Small intestine (tissue), 7 donors: Measurements from ENCODE around the gene RAB18. TPM values are rescaled to one million over a fixed set of nuclear protein-coding genes. Genes with fewer than 3 reads are reported as not detected.
"Not testable (repeated sequence)": the region's sequence is repeated elsewhere in the genome, so short reads cannot be mapped to it uniquely, and the experiment has no call there.

Experiments used
- DNase-seq, 2 donors: peaks; one replicate each; pipeline versions ENCODE4 v3.0.0 to v3.0.0-alpha.2; 2013
- FAIRE-seq: peaks from 2 replicates; lab custom pipeline; 2012; peaks lifted over from hg19 to GRCh38; lab: Jason Lieb, UNC
- H3K27ac ChIP-seq, 3 donors: one replicate each; pipeline ENCODE4 v1.5.1; 2013; ENCODE audit warnings: low read length in 2 of 3, mild to moderate bottlenecking in 2 of 3, control low read depth in 1 of 3, inconsistent platforms in 1 of 3, low read depth in 1 of 3, moderate library complexity in 1 of 3
- H3K27me3 ChIP-seq, 3 donors: one replicate each; pipeline ENCODE4 v1.6.1; 2013; ENCODE audit warnings: low read length in 3 of 3, inconsistent platforms in 1 of 3; ENCODE audit not compliant: control insufficient read depth in 3 of 3, insufficient read depth in 3 of 3
- H3K36me3 ChIP-seq, 3 donors: one replicate each; pipeline ENCODE4 v1.6.1; 2013; ENCODE audit warnings: low read length in 3 of 3, inconsistent platforms in 1 of 3, low read depth in 1 of 3, mild to moderate bottlenecking in 1 of 3, moderate library complexity in 1 of 3; ENCODE audit not compliant: control insufficient read depth in 3 of 3, insufficient read depth in 2 of 3
- H3K4me1 ChIP-seq, 3 donors: one replicate each; pipeline ENCODE4 v1.6.1; 2013; ENCODE audit warnings: low read length in 2 of 3, inconsistent platforms in 1 of 3, low read depth in 1 of 3, mild to moderate bottlenecking in 1 of 3, moderate library complexity in 1 of 3; ENCODE audit not compliant: control insufficient read depth in 3 of 3, insufficient read depth in 2 of 3
- H3K4me3 ChIP-seq, 3 donors: one replicate each; pipeline ENCODE4 v1.5.1; 2013; ENCODE audit warnings: low read length in 3 of 3, control low read depth in 1 of 3, inconsistent platforms in 1 of 3, low read depth in 1 of 3, mild to moderate bottlenecking in 1 of 3, moderate library complexity in 1 of 3
- H3K9me3 ChIP-seq, 2 donors: one replicate each; pipeline ENCODE4 v1.6.1; 2013; ENCODE audit warnings: low read depth in 1 of 2, low read length in 1 of 2; ENCODE audit not compliant: control insufficient read depth in 2 of 2, insufficient read depth in 1 of 2
- WGBS, 3 donors: extraction: QIAGEN DNeasy Blood & Tissue Kit; methylation state at CpG; one replicate each; pipeline ENCODE4 v1.1.7; 2013; 5-methylcytosine and 5-hydroxymethylcytosine counted together
- polyA plus RNA-seq, 4 donors: library from polyadenylated mRNA; stranded (reverse) in 3 of 4; unstranded in 1 of 4; fragments of 200-250 nt in 3 of 4; fragments of 120-200 nt in 1 of 4; gene quantifications; one replicate each; pipeline versions ENCODE4 v1.2.1 to v1.2.3, GENCODE V29; 2013
- donor health status: healthy with polysubstance abuse.
- donor health status: control.
- donor health status: control.
- donor health status: Bipolar disorder and iron deficiency.
- donor health status: healthy.

Gene RAB18
- polyA plus RNA-seq, 4 donors, result 28.4 to 66.4 (median 37.3) TPM

GRCh38 chr10:27490807-27491206 is 13.3 kb upstream of the RAB18 start:
- DNase-seq, result no peak
- peaks cover 0 to 12% of the 10 kb centered on the region in 2 donors for H3K9me3 ChIP-seq
- H3K4me3 ChIP-seq, result no peak overlapping the region
- no peaks in the 10 kb centered on the region for H3K36me3 ChIP-seq
- peaks cover 0 to 6% (median 0%) of the 10 kb centered on the region in 3 donors for H3K27me3 ChIP-seq
- WGBS, 3 donors, result 92 to 100% (median 95%) methylated on average over 1 of the region's 1 CpG
- no peaks in the 10 kb centered on the region for H3K4me1 ChIP-seq
- no peak overlapping the region for H3K27ac ChIP-seq
- no peak for FAIRE-seq

GRCh38 chr10:27494116-27494805 is 9.8 kb upstream of the RAB18 start:
- Histone ChIP-seq H3K9me3 (peaks cover 0 to 12% of the 10 kb centered on the region in 2 donors), H3K4me3 (no peak overlapping the region), H3K36me3 (no peaks in the 10 kb centered on the region), H3K27ac (no peak overlapping the region), H3K27me3 (peaks cover 2 to 6% (median 2%) of the 10 kb centered on the region in 3 donors), H3K4me1 (no peaks in the 10 kb centered on the region)
- no peak for FAIRE-seq
- DNase-seq, result no peak
- WGBS, 3 donors, result 60 to 78% (median 65%) methylated on average over 1 of the region's 1 CpG

- no peaks in the 10 kb centered on the region for H3K36me3 ChIP-seq
- H3K27me3 ChIP-seq, result peaks cover 1 to 7% (median 2%) of the 10 kb centered on the region in 3 donors
- 70 to 77% (median 74%) methylated on average over 4 of the region's 4 CpGs for WGBS, 3 donors
- H3K4me3 ChIP-seq, result no peak overlapping the region
- H3K4me1 ChIP-seq, result no peaks in the 10 kb centered on the region
- FAIRE-seq, result no peak
- DNase-seq, result no peak
- H3K27ac ChIP-seq, result no peak overlapping the region
- peaks cover 0 to 7% of the 10 kb centered on the region in 2 donors for H3K9me3 ChIP-seq
Observed at GRCh38 chr10:27496137-27496536, 8.0 kb upstream of the RAB18 start.

- Histone ChIP-seq H3K27ac (no peak overlapping the region), H3K36me3 (no peaks in the 10 kb centered on the region), H3K4me3 (no peak overlapping the region), H3K9me3 (no peaks in the 10 kb centered on the region), H3K27me3 (peaks cover 0 to 11% (median 2%) of the 10 kb centered on the region in 3 donors), H3K4me1 (peaks cover 0 to 3% (median 0%) of the 10 kb centered on the region in 3 donors)
- no peak for FAIRE-seq
- DNase-seq, result no peak
Observed at GRCh38 chr10:27500096-27500495, 4.0 kb upstream of the RAB18 start.

- peaks cover 0 to 11% (median 2%) of the 10 kb centered on the region in 3 donors for H3K27me3 ChIP-seq
- DNase-seq (no peak), FAIRE-seq (no peak)
- WGBS, 3 donors, result 73 to 76% (median 75%) methylated on average over 5 of the region's 5 CpGs
- H3K4me1 ChIP-seq, result peaks cover 0 to 8% (median 3%) of the 10 kb centered on the region in 3 donors
- no peak overlapping the region for H3K4me3 ChIP-seq
- no peaks in the 10 kb centered on the region for H3K36me3 ChIP-seq
- no peak overlapping the region for H3K27ac ChIP-seq
- H3K9me3 ChIP-seq, result no peaks in the 10 kb centered on the region
Observed at GRCh38 chr10:27500886-27501285, 3.2 kb upstream of the RAB18 start.

GRCh38 chr10:27503498-27504006 is 552 bp upstream of the RAB18 start:
- DNase-seq (no peak), FAIRE-seq (no peak)
- H3K4me1 ChIP-seq, result peaks cover 2 to 12% (median 9%) of the 10 kb centered on the region in 3 donors
- peaks cover 0 to 2% (median 0%) of the 10 kb centered on the region in 3 donors for H3K36me3 ChIP-seq
- H3K27me3 ChIP-seq, result peaks cover 0 to 11% (median 2%) of the 10 kb centered on the region in 3 donors
- H3K4me3 ChIP-seq, result peak overlapping the region in 2 of 3 donors; percentile 21 to 96
- 37 to 45% (median 40%) methylated on average over 4 of the region's 4 CpGs for WGBS, 3 donors
- peak overlapping the region; percentile 61 to 95 (median 76) for H3K27ac ChIP-seq
- no peaks in the 10 kb centered on the region for H3K9me3 ChIP-seq

- peak overlapping the region; percentile 74 to 96 (median 81) for H3K4me3 ChIP-seq
- DNase-seq (peak; percentile 20 to 68), FAIRE-seq (no peak)
- H3K27ac ChIP-seq, result peak overlapping the region; percentile 66 to 98 (median 95)
- H3K9me3 ChIP-seq, result no peaks in the 10 kb centered on the region
- WGBS, 3 donors, result 1 to 2% (median 1%) methylated on average over 13 of the region's 13 CpGs
- peaks cover 0 to 2% (median 2%) of the 10 kb centered on the region in 3 donors for H3K36me3 ChIP-seq
- peaks cover 2 to 12% (median 9%) of the 10 kb centered on the region in 3 donors for H3K4me1 ChIP-seq
- H3K27me3 ChIP-seq, result peaks cover 0 to 7% (median 0%) of the 10 kb centered on the region in 3 donors
Observed at GRCh38 chr10:27504808-27505460, 830 bp downstream of the RAB18 start.

GRCh38 chr10:27505537-27505936 is 1.4 kb downstream of the RAB18 start:
- H3K4me3 ChIP-seq, result peak overlapping the region in 2 of 3 donors; percentile 19 to 96
- not testable (repeated sequence) for FAIRE-seq

More at GRCh38 chr10:27505537-27505936, 1.4 kb downstream of the RAB18 start:
- DNase-seq, H3K27ac ChIP-seq, H3K36me3 ChIP-seq, H3K9me3 ChIP-seq, H3K27me3 ChIP-seq: not testable (repeated sequence)
- 92 to 93% (median 92%) methylated on average over 15 of the region's 15 CpGs for WGBS, 3 donors
- H3K4me1 ChIP-seq, result peaks cover 2 to 12% (median 9%) of the 10 kb centered on the region in 3 donors
